OCI-LY7 (cell line): ENCODE data around the gene CEP57L1.

Experiments
- CTCF ChIP-seq: fragments of 200-600 bp; sonication (generic); conservative IDR thresholded peaks from 2 replicates; pipeline ENCODE4 v1.5.1; 2014; ENCODE audit warnings: mild to moderate bottlenecking, antibody characterized with exemption, low read length, moderate library complexity, mixed read lengths
- EZH2phosphoT487 ChIP-seq: fragments of 200-600 bp; sonication (generic); IDR thresholded peaks from 2 replicates; pipeline ENCODE4 v1.6.1; 2018; ENCODE audit warnings: low read depth, borderline replicate concordance, mild to moderate bottlenecking, mixed run types, antibody characterized with exemption, low read length, moderate library complexity, mixed read lengths

GRCh38 chr6:109083657-109084056 is 11.7 kb upstream of the CEP57L1 start:
- no peak for TF ChIP-seq CTCF
- TF ChIP-seq EZH2phosphoT487: no peak
